ENCODE data around the gene CDC42EP3.

The CDC42EP3 gene

DNA sequence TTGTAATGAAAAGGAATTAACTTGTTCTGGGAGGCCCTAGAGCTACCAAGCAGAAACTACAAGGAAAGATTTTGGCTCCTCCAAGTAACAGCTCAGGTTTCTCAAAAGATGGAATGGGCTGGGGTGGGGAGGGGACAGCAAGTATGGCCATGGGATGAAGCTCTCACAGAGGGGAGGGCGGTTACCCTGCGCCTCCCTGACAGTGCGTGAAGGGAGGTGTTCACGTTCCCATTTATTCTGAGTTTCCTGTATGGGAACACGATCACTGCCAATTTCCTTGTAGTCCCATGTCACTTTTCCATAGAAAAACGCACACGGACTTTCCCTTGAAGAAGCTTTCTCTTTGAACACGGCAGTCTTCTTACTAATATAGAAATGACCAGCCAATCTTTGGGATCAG lies 17.0 kb downstream of the CDC42EP3 start:
- DNase-seq = no peak

DNA sequence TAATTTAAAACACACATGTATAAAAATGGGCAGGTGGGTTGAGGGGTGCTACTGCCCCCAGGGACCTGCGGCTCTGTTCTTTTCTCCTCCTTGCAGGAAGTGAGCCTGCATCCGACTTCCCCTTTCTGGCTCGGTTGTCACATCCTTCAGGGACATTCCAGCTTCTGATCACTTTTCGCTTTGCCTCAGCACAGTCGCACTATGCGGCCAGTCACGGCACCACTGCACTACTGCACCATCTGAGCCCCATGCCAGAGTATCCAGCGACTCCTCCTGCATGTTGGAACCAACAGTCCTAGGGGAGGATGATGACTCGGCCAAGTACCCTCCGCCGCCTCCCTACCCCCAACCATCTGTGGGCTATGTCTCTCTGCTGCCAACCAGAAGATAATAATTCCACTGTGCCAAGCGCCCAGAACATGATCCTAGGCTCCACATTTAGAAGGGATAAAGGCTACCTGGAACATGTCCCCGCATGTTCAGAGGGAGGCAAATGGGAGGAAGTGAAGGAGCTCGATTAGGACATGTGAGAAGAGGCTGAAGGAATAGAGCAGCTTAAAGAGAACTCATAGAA lies 17.6 kb downstream of the CDC42EP3 start:
- DNase-seq = no peak

DNA sequence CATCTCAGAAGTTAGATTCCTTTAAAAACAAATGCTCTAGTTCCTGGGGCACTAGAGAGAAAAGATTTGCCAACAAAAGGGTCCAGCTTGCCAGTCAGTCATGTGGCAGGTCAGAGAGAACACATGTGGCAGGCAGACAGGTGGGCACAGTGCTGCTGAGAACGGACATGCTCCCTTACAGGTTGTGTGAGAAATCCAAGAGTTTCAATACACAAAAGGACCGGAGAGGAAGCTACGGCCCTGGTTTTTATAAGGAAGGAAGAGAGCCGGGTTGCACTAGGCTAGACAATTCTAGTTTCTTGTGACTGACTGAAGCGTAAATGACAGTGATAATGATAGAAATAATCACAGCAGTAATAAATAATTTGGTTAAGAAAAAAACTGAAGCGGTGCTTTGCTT lies 18.3 kb downstream of the CDC42EP3 start:
- DNase-seq = no peak

DNA sequence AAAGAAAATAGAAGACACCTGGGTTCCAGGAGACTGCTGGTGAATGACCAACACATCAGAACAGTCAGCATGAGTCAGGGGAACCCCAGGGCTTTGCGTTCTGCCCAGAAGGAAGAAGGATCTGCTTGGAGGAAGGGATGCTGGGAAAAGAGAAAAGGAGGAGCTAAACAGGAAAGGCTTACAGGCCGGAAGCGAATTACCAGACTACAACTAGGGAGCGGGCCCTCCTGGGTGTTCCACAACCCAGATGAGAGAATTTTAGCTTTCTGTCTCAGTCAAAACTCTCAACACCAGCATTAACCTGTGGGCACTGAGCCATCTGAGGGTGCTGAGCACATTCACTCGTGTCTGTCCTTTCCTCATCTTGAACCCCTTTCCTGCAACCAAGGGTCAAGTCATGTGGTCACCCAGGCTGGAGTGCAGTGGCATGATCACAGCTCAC lies 19.2 kb downstream of the CDC42EP3 start:
- no peak for DNase-seq

DNA sequence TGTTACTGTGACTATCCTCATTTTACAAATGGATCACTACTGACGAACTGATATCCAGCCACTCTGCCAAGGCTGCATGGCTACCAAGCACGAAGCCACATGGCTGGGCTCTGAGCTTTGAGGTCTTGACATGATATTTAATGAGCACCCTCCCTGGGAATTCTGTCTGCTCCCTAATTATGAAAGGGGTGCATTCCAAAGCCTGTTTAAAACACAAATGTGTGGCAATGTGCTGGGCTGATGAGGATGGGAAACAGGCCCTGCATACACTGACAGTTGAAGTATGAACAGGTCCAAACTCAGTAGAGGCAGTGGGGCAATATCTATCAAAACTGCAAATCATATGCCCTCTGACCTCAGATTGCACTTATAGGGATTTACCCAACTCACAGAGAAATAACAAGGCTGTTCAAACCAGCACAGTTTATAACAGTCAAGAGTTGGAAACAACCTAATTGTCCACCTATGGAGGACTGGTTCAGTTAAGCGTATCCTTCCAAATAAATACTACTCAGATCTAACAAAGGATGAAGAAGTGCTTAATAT lies 20.8 kb downstream of the CDC42EP3 start:
- DNase-seq = no peak

DNA sequence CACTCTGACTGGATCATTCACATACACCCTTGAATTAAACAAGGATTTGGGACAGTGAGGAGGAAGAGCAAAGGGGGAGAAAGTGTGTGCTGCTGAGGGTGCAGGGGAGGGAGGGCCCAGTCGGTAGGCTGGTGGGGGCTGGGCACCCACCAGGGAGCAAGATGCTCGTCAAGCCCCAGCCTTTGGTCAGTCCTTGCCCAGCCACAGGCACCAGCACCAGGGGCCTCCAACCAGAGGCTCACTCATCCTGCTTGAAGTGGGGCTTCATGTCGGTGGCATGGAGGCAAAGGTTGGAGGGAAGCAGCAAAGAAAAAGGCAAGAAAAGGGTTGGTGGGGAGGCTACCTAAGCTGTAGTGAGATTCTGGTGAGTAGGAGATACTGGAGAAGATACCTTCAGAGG lies 21.9 kb downstream of the CDC42EP3 start:
- DNase-seq = no peak

DNA sequence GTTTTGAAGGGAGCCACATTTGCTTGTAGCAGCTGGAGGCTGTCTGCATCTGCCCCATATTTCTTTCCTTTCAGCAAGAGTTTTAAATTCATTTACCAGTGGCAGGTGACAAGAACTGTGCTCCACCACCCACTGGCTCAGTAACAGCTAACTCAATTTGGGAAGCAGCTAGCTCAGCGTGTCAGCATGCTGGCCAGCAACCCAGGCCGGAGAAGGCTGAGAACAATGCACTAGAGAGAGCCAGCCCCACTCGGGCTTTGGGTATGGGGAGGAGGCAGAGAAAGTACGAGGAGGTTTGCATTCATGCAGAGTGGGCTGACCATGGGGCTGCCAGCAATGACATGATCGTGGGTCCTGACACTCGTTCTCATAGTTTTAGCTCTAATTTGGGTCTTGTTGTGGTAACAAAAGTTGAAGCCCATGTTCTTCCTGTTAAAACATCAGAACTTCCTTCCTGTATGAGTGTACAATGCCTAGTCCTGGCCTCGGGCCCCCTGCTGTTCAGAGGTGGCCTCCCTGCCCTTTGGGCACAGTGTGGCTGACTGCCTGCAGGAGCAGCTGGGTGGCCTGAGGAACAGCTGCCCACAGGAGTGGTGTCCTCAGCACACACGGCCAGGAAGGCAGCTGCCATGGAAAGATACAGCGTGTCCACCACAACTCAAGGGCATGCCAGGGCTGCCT lies 23.0 kb downstream of the CDC42EP3 start:
- DNase-seq = peak in 1 of 2 experiments; percentile 76

DNA sequence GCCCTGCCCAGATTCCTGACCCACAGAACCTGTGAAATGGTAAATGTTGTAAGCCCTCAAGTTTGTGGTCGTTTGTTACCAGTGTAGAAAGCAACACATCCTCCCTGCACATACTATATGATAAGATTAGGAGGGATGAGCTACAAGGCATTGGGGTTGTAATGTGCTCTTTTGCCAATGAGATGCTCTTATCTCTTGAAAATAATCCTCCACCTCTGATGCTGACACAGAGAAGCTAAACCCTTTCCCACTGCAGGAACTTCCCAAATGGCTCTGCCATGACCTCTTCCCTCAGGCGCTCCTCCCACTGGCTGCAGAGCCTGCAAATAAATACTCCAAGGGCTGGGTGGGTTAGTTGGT lies 23.5 kb downstream of the CDC42EP3 start:
- no peak for DNase-seq

DNA sequence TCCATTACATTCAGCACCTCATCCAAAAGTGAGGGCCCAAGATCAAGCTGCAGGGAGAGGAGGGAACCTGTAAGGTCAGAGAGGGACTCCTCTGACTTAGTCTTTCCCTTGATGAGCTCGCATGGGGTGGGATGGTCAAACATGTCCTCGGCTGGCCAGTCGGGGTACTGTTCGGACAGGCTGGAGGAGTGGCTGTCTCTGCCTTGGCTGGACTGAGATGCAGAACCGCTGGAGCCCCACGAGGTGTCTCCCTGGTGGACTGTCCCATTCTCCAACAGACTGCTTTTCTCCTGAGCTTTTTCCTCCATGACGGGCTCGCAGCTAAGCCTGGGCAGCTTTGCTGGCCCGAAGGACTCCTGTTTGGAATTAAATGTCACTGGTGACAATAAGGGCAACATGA lies 25.6 kb downstream of the CDC42EP3 start:
- no peak for DNase-seq

DNA sequence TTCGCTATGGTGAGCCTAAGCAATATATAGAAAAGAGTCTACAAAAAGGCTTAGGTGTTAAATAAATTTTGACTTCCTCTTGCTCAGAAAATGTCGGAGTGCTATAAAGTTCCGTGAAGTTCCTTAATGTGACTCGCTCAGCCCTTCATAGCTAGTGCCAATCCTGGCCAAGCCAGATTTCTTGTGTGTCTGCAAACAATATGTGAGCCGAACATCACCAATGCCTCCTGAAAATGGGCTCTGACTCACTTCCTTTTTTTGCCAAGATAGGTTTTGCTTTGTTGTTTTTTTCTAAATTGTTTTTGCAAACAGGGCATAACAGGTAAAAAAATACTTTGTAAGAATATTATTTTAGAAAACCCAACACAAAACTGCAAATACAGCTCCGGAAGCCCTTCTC lies 26.1 kb downstream of the CDC42EP3 start:
- DNase-seq = no peak

DNA sequence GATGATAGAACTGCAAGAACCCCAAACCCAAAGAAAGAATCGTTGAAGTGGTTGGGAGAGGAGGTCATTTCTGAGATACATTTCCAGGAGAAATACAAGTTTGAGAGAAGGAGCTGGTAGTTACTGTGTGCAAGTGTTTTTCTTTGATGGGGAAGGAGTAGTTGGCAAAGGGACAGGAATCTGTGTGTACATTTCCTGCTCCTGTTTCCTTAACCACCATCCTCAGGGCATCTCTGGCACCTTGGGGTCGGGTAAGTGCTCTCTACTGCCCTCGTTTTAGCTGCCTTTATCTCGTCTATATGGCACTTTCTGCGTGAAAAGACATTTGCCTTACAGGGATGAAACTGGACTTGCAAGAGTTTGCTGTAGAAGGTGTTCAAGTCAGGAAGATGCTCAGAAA lies 27.3 kb downstream of the CDC42EP3 start:
- no peak for DNase-seq

DNA sequence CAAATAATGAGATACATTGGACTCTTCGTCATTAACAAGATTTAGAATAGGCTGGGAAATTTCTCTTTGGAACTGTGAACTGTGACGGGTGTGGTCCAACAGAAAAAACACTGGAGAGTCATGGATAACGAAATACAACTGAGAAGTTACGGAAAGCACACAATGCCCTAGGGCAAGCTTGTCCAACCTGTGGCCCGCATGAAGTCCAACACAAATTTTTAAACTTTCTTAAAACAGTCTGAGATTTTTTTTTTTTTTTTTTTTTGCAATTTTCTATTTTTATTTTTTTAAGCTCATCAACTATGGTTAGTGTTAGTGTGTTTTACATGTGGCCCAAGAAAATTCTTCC lies 27.7 kb downstream of the CDC42EP3 start:
- no peak for DNase-seq

DNA sequence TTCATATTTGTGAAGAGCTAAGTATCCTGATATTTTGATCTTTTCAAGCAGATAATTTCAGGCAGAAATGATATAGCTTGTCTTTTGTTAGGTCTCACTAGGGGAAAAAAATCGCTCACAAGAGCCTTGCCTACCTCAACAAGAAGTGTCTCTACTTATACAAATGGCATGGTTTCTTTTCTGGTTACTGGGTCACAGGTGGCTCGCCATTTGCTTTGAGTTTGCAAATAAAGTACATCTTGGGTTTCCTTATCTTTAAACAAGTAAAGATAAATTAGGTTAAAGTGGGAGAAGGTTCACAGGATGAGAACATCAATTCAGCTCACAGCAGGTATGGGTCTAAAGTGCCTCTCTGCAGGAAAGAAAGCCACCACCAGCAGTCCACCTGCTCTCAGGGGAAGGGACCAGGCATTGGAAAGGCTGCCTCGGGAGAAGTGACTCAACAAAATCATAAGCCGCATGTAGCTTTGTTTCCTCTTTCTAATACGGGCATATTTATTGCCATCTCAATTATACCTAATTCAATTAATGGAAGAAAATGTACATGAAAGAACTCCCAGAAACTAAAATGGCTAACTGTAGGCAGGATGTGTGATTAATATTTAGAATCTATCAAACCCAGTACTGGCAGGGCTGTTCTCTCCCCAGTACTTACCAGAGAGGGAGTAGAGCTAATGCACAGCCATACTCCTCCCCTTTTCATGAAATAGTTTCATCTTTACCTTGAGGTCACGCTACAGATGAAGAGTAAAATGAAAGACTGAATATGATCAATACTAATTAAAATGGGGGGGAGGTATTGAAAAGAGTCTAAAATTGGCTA lies 28.3 kb downstream of the CDC42EP3 start:
- DNase-seq = peak; percentile 74 to 91

DNA sequence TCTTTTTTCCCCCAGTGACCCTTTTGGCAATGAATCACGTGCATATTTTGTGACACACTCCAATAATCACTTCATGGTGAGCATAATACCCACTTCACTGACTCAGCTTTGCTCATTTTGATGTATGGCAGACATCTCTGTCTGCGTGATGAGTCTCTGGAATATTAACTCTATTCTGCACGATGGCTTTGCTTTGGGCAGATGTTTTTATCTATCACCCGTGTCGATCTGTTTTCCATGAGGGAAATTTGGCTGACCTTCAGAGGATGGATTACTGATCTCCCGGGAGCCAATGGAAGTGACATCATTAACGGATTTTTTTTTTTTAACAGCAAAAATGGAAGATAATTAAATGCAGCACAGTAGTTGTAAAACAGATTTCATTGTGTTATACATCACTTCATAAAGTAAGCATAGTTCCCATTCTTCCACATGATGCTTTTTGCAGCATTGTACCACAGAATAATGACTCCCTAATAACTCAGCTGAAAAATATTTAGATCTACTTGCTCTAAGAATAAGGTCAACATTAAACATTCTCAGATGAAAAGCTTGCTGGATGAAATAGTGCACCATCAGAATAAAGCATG lies 29.8 kb downstream of the CDC42EP3 start:
- no peak for DNase-seq

DNA sequence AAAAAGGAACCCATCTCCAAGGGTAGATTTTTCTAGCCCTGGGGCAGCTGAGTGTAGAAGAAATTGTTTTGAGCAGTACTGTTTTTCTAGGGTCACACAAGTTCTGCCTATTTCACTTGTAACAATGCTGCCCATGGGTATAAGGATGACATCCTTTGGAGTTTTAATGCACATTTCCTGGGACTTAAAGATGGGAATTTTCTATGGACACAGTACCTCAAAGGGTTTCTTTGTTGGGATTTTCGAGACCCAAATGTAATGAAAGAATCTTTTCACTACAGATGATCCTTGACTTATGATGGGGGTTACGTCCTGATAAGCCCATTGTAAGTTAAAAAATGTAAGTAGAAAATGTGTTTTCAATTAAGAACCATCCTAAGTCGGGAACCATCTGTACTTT lies 31.8 kb downstream of the CDC42EP3 start:
- DNase-seq = no peak

DNA sequence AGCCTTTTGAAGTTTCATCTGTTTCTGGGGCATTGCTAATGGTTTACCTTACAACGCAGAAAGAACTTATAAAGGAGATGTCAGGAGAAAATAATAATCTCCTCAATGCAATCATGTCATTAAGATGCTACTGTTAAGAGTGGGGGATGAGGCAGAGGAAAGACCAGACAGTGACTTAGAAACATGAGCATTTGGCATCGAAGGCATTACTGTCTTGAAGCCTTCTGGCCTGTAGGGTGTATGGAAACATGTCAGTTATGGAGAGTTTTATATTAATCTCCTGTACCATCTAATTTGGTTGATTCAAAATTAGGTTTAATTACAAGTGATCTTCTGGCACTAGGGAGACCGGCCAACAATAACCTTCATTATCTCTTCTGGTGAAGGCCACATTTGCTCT lies 32.5 kb downstream of the CDC42EP3 start:
- no peak for DNase-seq

DNA sequence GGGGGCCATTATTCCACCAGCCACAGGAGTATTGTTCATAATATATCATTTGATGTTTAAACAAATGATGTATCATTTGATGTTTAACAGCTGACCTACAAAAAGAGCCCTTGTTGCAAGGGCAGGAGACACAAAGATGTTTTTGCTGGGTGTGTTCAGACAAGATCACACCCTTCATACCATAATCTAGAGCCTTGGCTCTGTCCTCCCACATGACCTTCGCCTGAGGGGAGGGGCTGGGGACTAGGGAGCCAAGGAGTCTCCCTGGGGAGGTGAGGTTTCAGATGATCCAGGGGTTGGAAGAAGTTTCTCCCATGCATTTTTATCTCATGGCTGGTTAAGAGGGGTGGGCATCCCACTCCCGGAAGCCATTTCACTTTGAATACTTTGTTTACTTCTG lies 33.5 kb downstream of the CDC42EP3 start:
- no peak for DNase-seq

DNA sequence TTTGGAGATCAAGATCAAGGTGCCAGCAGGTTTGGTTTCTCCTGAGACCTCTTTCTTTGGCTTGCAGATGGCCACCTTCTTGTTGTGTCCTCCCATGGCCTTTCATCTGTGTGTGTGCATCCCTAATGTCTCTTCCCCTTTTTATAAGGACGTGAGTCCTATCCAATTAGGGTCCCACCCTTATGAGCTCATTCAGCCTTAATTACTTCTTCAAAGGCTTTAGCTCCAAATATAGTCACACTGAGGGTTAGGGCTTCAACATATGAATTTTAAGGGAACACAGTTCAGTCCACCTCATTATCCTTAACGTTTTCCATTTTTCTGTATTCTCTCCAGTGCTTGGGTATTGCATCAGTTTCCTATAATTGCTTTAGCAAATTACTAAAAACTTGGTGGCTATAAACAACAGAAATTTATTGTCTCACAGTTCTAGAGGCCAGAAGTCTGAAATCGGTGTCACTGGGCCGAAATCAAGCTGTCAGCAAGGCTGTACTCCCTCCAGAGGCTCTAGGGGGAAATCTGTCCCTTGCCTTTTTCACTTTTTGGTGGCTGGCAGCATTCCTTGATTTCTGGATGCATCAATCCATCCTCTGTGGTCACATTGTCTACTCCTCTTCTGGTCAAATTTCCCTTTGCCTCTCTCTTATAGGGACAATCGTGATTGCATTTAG lies 34.1 kb downstream of the CDC42EP3 start:
- no peak for DNase-seq

DNA sequence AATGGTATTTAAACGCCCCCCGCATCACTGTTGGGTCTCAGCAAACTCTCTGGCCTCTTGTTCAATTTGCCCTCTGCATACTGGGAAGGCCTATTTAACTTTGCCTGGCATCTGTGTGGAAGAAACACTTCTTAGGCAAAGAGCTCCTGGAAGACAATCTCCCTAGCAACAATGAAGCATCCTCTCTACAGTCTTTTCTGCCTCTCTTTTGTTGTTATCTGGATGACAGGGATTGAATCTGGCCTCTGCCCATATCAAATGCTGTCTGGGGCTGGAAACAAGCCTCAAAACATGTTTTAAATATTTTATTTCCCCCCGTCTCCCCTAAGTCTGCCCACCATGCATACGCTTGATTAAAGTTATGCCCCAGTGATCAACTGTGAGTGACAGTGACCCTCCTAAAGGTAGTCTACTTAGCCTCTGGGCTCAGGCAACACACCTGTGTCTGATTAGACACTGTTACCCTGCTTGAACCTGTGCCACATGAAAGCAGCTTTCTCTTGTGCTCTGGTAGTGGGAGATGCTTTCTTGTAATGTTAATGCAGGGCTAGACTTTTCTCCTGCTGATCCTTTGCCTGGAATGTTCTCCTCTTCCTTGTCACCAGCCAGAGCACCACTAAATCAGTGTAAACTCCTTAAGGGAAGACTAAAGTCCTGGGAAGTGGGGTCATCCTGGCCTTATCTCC lies 34.9 kb downstream of the CDC42EP3 start:
- no peak for DNase-seq

DNA sequence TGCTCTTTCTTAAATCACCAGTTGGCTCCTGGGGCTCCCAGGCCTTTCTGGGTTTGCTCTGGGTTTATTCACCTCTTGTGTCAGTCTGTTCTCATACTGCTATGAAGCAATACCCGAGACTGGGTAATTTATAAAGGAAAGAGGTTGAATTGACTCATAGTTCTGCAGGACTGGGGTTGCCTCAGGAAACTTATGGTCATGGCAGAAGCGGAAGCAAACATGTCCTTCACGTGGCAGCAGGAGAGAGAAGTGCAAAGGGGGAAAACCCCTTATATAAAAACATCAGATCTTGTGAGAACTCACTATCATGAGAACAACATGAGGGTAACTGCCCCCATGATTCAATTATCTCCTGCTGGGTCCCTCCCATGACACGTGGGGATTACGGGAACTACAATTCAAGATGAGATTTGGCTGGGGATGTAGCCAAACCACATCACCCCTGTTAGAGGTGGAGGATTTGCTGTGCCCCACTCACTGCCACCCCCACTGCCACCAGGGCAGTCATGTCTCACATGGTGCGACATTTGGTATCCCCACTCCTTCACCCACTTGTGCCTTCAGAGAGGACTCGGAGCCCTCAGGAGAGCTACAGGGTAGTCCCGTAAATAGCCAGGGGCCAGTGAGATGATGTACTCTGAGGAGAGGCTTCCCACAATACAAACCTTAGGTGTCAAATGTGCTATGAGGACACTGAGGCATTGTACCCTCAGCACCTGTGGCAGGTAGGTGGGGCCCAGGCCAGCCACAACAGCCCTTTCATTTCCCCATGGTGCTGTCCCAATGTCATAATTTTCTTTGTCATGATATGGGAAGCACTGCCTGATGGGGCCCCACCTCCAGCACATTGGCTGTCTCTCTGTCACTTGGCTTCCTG lies 35.7 kb downstream of the CDC42EP3 start:
- no peak for DNase-seq

DNA sequence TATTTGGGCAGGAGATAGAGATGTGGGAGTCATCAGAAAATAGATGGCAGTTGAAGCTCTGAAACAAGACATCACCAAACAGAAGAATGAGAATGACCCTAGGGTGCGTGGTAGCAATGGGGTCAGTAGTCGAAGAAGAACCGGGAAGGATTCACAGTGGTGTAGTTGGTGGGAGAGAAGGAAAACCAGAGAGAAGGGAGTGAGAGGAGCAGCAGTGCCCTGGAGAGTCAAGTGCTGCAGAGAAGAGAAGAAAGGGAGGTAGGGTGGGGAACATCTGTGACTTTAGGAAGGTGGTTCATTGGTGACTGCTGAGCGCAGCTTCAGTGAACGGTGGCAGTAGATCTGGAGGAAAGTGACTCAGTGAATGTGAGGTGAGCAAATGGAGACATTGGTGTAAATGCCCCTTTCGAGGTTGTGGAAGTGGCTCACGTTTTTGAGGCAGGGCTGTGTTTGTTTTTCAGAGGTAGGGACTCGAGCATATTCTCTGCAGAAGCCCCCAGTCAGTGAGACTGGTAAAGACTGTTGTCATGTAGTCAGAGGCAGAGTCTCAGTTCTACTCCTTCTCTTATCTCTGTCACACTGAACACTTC lies 36.4 kb downstream of the CDC42EP3 start:
- DNase-seq = no peak

Data from NCI-H2081 (cell line).